AG04450 (cell line): ENCODE data around the gene PTK6. TPM values are rescaled to one million over a fixed set of nuclear protein-coding genes. Genes with fewer than 3 reads are reported as not detected.

Source experiments
- CTCF ChIA-PET: fragments of 300-600, 350-600 bp; formaldehyde crosslinking; extraction: SDS; loops from one replicate; lab custom pipeline; 2022; ENCODE audit warnings: antibody characterized with exemption, inconsistent platforms; lab: Charles Lee
- POLR2A ChIA-PET: fragments of 350-600 bp; formaldehyde crosslinking; extraction: SDS; loops from one replicate; lab custom pipeline; 2021; ENCODE audit warnings: antibody characterized with exemption, inconsistent platforms; lab: Yijun Ruan, JAX
- DNase-seq: peaks from one replicate; pipeline ENCODE4 v3.0.0-alpha.2; 2011; ENCODE audit warnings: low read depth, low spot score
- H3K27ac ChIP-seq: one replicate; pipeline ENCODE4 v1.5.1; 2012; ENCODE audit warnings: low read depth, low read length, control low read depth
- H3K27me3 ChIP-seq: one replicate; pipeline ENCODE4 v1.6.0; 2012; ENCODE audit warnings: low read length; ENCODE audit not compliant: control insufficient read depth, insufficient read depth
- H3K4me3 ChIP-seq: 2 replicates; pipeline ENCODE4 v1.5.1; 2011; ENCODE audit warnings: mild to moderate bottlenecking, low read depth, low read length, control low read depth
- H3K9me3 ChIP-seq: 2 replicates; pipeline ENCODE4 v1.5.1; 2012; ENCODE audit warnings: low read length; ENCODE audit not compliant: control insufficient read depth, insufficient read depth
- polyA plus RNA-seq: library from polyadenylated mRNA; depleted of rRNA; stranded (reverse); fragments of >200 nt; gene quantifications from 2 replicates; pipeline ENCODE4 v1.2.3, GENCODE V29; 2011
- TF ChIP-seq, protein P1 (sequence below): IDR thresholded peaks from 2 replicates; pipeline ENCODE4 v1.5.1; 2011; ENCODE audit warnings: low read depth, low read length, control low read depth, inconsistent platforms

Gene PTK6
- polyA plus RNA-seq, 1 experiment, result 0.02 TPM

- peaks cover 11% of the 10 kb centered on the region for H3K27me3 ChIP-seq
- CTCF ChIA-PET, result interaction anchor here (0.8 kb wide), 1 partner anchor 14 kb away, joined by 3 read pairs; no protein-coding TSS in a partner anchor
- no peak overlapping the region for H3K27ac ChIP-seq
- TF ChIP-seq, protein P1, sequence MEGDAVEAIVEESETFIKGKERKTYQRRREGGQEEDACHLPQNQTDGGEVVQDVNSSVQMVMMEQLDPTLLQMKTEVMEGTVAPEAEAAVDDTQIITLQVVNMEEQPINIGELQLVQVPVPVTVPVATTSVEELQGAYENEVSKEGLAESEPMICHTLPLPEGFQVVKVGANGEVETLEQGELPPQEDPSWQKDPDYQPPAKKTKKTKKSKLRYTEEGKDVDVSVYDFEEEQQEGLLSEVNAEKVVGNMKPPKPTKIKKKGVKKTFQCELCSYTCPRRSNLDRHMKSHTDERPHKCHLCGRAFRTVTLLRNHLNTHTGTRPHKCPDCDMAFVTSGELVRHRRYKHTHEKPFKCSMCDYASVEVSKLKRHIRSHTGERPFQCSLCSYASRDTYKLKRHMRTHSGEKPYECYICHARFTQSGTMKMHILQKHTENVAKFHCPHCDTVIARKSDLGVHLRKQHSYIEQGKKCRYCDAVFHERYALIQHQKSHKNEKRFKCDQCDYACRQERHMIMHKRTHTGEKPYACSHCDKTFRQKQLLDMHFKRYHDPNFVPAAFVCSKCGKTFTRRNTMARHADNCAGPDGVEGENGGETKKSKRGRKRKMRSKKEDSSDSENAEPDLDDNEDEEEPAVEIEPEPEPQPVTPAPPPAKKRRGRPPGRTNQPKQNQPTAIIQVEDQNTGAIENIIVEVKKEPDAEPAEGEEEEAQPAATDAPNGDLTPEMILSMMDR, result no peak
- DNase-seq, result no peak
- POLR2A ChIA-PET, result interaction anchor here (1.2 kb wide), 1 partner anchor 32 kb away, joined by 5 read pairs; no protein-coding TSS in a partner anchor
- no peak overlapping the region for H3K4me3 ChIP-seq
- peaks cover 9% of the 10 kb centered on the region; the same call in 1 of the 2 replicates for H3K9me3 ChIP-seq
These were observed 15.5 kb upstream of the PTK6 start for GRCh38 chr20:63552481-63553249.

- POLR2A ChIA-PET, result no interaction called here
- DNase-seq, result no peak
- CTCF ChIA-PET, result interaction anchor here (2.0 kb wide), 1 partner anchor 13 kb away, joined by 5 read pairs; no protein-coding TSS in a partner anchor
- Histone ChIP-seq H3K27me3 (peaks cover 19% of the 10 kb centered on the region), H3K27ac (no peak overlapping the region), H3K9me3 (peaks cover 9% of the 10 kb centered on the region; the same call in 1 of the 2 replicates), H3K4me3 (no peak overlapping the region)
- TF ChIP-seq, protein P1, result no peak
These were observed 13.9 kb upstream of the PTK6 start for GRCh38 chr20:63551068-63551467.

GRCh38 chr20:63549679-63550282 is 12.6 kb upstream of the PTK6 start:
- Histone ChIP-seq H3K27ac (no peak overlapping the region), H3K27me3 (peaks cover 29% of the 10 kb centered on the region), H3K4me3 (no peak overlapping the region), H3K9me3 (peaks cover 9% of the 10 kb centered on the region; the same call in 1 of the 2 replicates)
- ChIA-PET CTCF (interaction anchor here (2.0 kb wide), 1 partner anchor 12 kb away, joined by 5 read pairs; no protein-coding TSS in a partner anchor), POLR2A (no interaction called here)
- no peak for DNase-seq
- TF ChIP-seq, protein P1, result no peak

DNA sequence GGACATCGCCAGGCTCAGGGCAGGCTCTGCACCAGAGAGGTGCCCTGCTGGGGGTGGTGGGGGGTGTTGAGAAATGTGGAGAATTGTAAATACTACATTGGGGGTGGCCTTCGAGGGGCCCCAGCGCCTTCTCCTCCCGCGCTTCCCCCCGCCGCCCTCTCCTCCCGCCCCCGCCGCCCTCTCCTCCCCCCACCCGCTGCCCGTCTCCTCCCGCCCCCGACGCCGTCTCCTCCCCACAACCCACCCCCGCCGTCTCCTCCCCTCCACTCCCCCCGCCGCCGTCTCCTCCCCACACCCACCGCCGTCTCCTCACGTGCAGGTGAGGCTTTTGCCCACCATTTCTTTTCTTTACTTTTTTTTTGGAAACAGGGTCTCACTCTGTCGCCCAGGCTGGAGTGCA is 11.8 kb upstream of the PTK6 start:
- no peak overlapping the region for H3K4me3 ChIP-seq
- CTCF ChIA-PET, result interaction anchor here (2.0 kb wide), 1 partner anchor 11 kb away, joined by 5 read pairs; no protein-coding TSS in a partner anchor

More for the DNA sequence above, 11.8 kb upstream of the PTK6 start:
- Histone ChIP-seq H3K27ac (no peak overlapping the region), H3K27me3 (peaks cover 35% of the 10 kb centered on the region), H3K9me3 (peaks cover 9% of the 10 kb centered on the region; the same call in 1 of the 2 replicates)
- no peak for DNase-seq
- POLR2A ChIA-PET, result interaction anchor here (1.2 kb wide), 1 partner anchor 29 kb away, joined by 5 read pairs; the partner anchor contains the start of gene PPDPF
- TF ChIP-seq, protein P1, result no peak
